Ishikawa (cell line): Measurements from ENCODE around the gene ATG4C.

Experiments used
- CEBPB ChIP-seq: IDR thresholded peaks from 2 replicates; pipeline ENCODE4 v1.6.1; 2012
- CREB1 ChIP-seq: IDR thresholded peaks from 2 replicates; pipeline ENCODE4 v1.6.1; 2012; ENCODE audit warnings: low read depth
- EGR1 ChIP-seq: IDR thresholded peaks from 2 replicates; pipeline ENCODE4 v1.6.1; 2012
- EP300 ChIP-seq: IDR thresholded peaks from 2 replicates; pipeline ENCODE4 v1.6.1; 2012; ENCODE audit warnings: borderline replicate concordance
- FOXM1 ChIP-seq: IDR thresholded peaks from 2 replicates; pipeline ENCODE4 v1.6.1; 2012; ENCODE audit warnings: low read depth, borderline replicate concordance
- NFIC ChIP-seq: IDR thresholded peaks from 2 replicates; pipeline ENCODE4 v1.6.1; 2012
- RAD21 ChIP-seq: IDR thresholded peaks from 2 replicates; pipeline ENCODE4 v1.6.1; 2012; ENCODE audit warnings: low read depth
- TAF1 ChIP-seq: IDR thresholded peaks from 2 replicates; pipeline ENCODE4 v1.6.1; 2012; ENCODE audit warnings: low read depth, mild to moderate bottlenecking
- TCF12 ChIP-seq: IDR thresholded peaks from 2 replicates; pipeline ENCODE4 v1.6.1; 2012; ENCODE audit warnings: low read depth
- TEAD4 ChIP-seq: IDR thresholded peaks from 2 replicates; pipeline ENCODE4 v1.6.1; 2012
- YY1 ChIP-seq: IDR thresholded peaks from 2 replicates; pipeline ENCODE4 v1.6.1; 2012; ENCODE audit warnings: low read depth
- ZBTB7A ChIP-seq: IDR thresholded peaks from 2 replicates; pipeline ENCODE4 v1.6.1; 2012; ENCODE audit warnings: low read depth
- TF ChIP-seq, protein P1 (sequence below): IDR thresholded peaks from 2 replicates; pipeline ENCODE4 v1.6.1; 2012
- TF ChIP-seq, protein P2 (sequence below): IDR thresholded peaks from 2 replicates; pipeline ENCODE4 v1.6.1; 2012
- TF ChIP-seq, protein P3 (sequence below): IDR thresholded peaks from 2 replicates; pipeline ENCODE4 v1.6.1; 2012; ENCODE audit warnings: low read depth, mild to moderate bottlenecking

The ATG4C gene, protein sequence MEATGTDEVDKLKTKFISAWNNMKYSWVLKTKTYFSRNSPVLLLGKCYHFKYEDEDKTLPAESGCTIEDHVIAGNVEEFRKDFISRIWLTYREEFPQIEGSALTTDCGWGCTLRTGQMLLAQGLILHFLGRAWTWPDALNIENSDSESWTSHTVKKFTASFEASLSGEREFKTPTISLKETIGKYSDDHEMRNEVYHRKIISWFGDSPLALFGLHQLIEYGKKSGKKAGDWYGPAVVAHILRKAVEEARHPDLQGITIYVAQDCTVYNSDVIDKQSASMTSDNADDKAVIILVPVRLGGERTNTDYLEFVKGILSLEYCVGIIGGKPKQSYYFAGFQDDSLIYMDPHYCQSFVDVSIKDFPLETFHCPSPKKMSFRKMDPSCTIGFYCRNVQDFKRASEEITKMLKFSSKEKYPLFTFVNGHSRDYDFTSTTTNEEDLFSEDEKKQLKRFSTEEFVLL

DNA sequence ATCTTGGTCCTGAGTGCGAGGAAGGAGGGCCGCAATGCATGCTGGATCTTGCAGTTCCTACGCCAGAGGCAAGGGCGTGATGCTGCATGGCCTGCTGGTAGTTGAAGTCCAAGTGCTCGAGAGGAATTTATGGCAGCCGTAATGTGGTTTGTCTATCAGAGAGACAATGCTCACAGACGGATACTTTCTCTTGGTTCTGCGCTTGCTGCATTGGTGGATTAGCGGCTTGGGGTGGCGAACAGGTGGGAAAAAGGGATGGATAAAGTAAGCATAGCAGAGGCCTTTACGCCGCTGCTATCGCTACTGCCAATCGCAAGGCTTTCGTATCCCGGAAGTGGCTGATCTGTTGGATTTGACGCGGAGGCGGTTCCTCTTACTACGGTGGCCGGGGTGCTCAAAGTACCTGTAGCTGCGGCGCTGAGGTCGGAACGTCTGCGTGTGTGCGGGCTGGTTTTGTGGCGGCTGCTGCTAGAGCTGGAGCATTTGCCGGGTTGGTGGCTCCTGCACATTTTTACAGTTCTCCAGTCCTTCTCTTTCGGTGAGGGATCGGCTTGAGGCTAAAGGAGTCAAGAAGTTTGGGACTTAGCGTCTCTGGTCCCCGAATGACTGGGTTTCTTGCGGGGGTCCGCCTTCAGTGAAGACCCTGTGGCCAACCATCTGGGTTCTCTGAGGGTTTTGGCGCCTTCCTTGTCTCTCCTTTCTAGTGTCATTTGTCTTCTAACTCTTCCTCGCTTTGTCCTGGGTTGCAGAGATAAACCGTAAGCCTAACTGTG lies at the start of gene ATG4C:
TSS of gene ATG4C (plus strand) at position 397 of the 773 bp plus-strand sequence. CDS start 19,655 bp downstream, outside the sequence.
- TF ChIP-seq, protein P1, sequence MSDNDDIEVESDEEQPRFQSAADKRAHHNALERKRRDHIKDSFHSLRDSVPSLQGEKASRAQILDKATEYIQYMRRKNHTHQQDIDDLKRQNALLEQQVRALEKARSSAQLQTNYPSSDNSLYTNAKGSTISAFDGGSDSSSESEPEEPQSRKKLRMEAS, result peak; percentile 62; the same call in 1 of the 2 replicates
- TF ChIP-seq TEAD4 (peak; percentile 60; the same call in 1 of the 2 replicates), EP300 (no peak), FOXM1 (0 out of 2 replicates have a peak, but pooled peaks have one; percentile 23), ZBTB7A (0 out of 2 replicates have a peak, but pooled peaks have one; percentile 78), RAD21 (no peak), EGR1 (0 out of 2 replicates have a peak, but pooled peaks have one; percentile 36), TAF1 (peak; percentile 77), CREB1 (peak; percentile 61), NFIC (no peak), CEBPB (no peak), YY1 (peak; percentile 85), TCF12 (peak; percentile 53; the same call in 1 of the 2 replicates)
- TF ChIP-seq, protein P2, sequence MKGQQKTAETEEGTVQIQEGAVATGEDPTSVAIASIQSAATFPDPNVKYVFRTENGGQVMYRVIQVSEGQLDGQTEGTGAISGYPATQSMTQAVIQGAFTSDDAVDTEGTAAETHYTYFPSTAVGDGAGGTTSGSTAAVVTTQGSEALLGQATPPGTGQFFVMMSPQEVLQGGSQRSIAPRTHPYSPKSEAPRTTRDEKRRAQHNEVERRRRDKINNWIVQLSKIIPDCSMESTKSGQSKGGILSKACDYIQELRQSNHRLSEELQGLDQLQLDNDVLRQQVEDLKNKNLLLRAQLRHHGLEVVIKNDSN, result peak; percentile 73
- TF ChIP-seq, protein P3, sequence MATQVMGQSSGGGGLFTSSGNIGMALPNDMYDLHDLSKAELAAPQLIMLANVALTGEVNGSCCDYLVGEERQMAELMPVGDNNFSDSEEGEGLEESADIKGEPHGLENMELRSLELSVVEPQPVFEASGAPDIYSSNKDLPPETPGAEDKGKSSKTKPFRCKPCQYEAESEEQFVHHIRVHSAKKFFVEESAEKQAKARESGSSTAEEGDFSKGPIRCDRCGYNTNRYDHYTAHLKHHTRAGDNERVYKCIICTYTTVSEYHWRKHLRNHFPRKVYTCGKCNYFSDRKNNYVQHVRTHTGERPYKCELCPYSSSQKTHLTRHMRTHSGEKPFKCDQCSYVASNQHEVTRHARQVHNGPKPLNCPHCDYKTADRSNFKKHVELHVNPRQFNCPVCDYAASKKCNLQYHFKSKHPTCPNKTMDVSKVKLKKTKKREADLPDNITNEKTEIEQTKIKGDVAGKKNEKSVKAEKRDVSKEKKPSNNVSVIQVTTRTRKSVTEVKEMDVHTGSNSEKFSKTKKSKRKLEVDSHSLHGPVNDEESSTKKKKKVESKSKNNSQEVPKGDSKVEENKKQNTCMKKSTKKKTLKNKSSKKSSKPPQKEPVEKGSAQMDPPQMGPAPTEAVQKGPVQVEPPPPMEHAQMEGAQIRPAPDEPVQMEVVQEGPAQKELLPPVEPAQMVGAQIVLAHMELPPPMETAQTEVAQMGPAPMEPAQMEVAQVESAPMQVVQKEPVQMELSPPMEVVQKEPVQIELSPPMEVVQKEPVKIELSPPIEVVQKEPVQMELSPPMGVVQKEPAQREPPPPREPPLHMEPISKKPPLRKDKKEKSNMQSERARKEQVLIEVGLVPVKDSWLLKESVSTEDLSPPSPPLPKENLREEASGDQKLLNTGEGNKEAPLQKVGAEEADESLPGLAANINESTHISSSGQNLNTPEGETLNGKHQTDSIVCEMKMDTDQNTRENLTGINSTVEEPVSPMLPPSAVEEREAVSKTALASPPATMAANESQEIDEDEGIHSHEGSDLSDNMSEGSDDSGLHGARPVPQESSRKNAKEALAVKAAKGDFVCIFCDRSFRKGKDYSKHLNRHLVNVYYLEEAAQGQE, result no peak

DNA sequence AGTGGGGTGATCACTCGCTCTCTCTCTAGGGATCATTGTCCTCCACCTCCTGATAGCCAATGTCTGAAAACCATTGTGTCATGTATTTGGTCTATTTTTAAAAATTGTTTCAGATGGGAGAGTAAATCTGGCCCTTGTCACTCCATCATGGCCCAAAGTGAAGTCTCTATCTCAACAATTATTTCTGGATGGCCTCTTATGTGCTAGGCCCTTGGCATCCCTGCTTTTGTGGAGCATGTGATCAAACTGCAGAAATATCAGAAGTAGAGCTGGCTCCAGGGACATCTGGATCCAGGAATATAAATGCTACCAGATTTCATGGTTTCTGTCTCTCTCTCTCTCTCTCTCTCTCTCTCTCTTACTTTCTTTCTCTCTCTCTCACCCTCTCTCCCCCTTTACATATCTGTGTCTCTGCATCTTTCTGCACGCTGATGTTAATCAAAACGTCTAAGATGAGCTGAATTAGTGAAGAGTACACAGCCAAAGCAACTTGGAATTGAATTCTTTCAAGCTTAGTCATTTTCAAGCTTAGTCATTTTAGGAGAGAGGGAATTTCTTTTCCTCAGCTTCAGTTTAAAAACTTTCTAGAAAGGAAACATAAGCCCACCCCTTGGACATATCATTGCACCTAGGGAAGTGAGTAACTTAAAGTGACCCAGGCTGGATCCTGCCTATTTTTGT lies 48.3 kb upstream of the ATG4C start:
- no peak for TF ChIP-seq NFIC
- no peak for TF ChIP-seq TCF12
- no peak for TF ChIP-seq TEAD4
- no peak for TF ChIP-seq YY1
- TF ChIP-seq RAD21, result no peak
- no peak for TF ChIP-seq EP300
- TF ChIP-seq, protein P2, result no peak
- TF ChIP-seq, protein P1, result no peak
- TF ChIP-seq CREB1, result no peak
- TF ChIP-seq EGR1, result no peak
- TF ChIP-seq FOXM1, result no peak
- no peak for TF ChIP-seq TAF1
- TF ChIP-seq, protein P3, result no peak
- TF ChIP-seq ZBTB7A, result no peak
- TF ChIP-seq CEBPB, result no peak

DNA sequence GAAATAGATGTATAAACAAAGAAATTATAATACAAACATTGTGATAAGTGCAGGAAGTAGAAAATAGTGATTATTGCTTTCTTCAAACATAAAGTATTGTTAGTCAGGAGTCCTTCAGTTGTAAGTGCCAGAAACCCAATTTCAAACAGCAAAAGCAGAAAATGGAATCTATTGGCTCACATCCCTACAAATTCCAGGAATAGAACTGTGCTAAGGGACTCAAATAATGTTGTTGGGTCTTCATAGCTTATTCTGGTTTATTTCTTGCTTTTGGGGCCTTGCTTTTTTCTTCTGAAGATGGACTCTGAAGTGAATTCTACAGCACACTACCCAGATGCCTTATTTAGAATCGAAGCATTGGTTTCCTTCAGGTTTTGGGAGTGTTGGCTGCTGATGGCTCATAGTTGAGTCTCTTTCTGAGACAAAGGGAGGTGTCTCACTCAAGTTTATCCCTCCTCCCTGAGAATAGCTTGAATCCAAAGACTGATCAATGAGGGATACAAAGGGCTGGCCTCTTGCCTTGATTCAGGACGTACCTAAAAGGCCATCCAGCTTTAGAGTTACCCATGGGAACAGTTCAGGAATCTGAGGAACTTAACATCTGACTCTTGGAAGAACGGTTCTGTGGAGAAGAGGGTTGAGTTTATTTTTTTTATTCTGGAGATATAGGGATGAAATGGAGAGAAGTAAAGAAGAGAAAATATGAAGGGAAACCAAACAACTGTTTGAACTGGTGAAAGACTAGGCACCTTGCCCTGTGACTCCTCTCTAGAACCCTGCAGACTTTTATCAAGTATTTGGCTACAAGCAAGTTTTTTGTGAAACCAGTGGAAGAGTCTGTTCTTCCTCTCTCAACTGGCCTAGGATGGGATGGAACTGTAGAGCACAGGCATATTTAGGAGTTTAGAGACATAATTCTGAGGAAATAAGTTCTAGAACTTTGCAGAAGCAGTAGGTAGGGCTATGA lies 39.0 kb upstream of the ATG4C start:
- TF ChIP-seq, protein P3, result no peak
- TF ChIP-seq EP300 (no peak), CEBPB (no peak), RAD21 (no peak)
